Activated naive CD4-positive, alpha-beta T cell treated with anti-CD3 and anti-CD28 coated beads, Interleukin-2, amount 50 U/mL, for 72 hours (primary cell): ENCODE results near the gene CSF1. TPM values are rescaled to one million over a fixed set of nuclear protein-coding genes. Genes with fewer than 3 reads are reported as not detected.
A peak's percentile ranks its signal among the peaks of the same experiment; 100 is the strongest.
"Not testable (repeated sequence)": the region's sequence is repeated elsewhere in the genome, so short reads cannot be mapped to it uniquely, and the experiment has no call there.

Experiments
- ATAC-seq, 2 donors: fragments of 150-1000 bp; cut with Tn5 transposase; 2 replicates each; pipeline ENCODE4 v1.10.0; 2021; ENCODE audit warnings: mild to moderate bottlenecking in 2 of 2, moderate library complexity in 2 of 2
- DNase-seq, 2 donors: peaks; one replicate each; pipeline ENCODE4 v3.0.0; 2021 to 2022; ENCODE audit warnings: low spot score in 2 of 2
- H3K27ac Mint-ChIP-seq, 2 donors: one replicate each; pipeline ENCODE4 v1.8.0; 2022; ENCODE audit warnings: mild to moderate bottlenecking in 2 of 2, mixed read lengths in 2 of 2
- H3K36me3 Mint-ChIP-seq, 2 donors: one replicate each; pipeline ENCODE4 v1.8.0; 2022; ENCODE audit warnings: mixed read lengths in 2 of 2
- H3K9me3 Mint-ChIP-seq, 2 donors: one replicate each; pipeline ENCODE4 v1.8.0; 2022; ENCODE audit warnings: mixed read lengths in 2 of 2
- total RNA-seq, 2 donors: library from RNA; stranded (reverse); gene quantifications; one replicate each; pipeline ENCODE4 v1.2.3, GENCODE V29; 2022

The CSF1 gene
- total RNA-seq, 2 donors from 2014 or later: 13.7 to 19.9 TPM

GRCh38 chr1:109907190-109907774 lies 3.4 kb upstream of the CSF1 start:
- H3K36me3 Mint-ChIP-seq: peaks cover 10 to 18% of the 10 kb centered on the region in 2 donors
- ATAC-seq: no peak
- H3K9me3 Mint-ChIP-seq: peaks cover 5 to 12% of the 10 kb centered on the region in 2 donors
- DNase-seq: no peak
- H3K27ac Mint-ChIP-seq: peak overlapping the region in 1 of 2 donors; percentile 95

GRCh38 chr1:109908836-109909235 lies 1.8 kb upstream of the CSF1 start:
- no peak for ATAC-seq
- no peak for DNase-seq
- H3K9me3 Mint-ChIP-seq: peaks cover 4 to 5% of the 10 kb centered on the region in 2 donors
- H3K27ac Mint-ChIP-seq: no peak overlapping the region
- peaks cover 10 to 18% of the 10 kb centered on the region in 2 donors for H3K36me3 Mint-ChIP-seq

GRCh38 chr1:109909561-109909960 lies 1.1 kb upstream of the CSF1 start:
- peak overlapping the region in 1 of 2 donors; percentile 83 for H3K27ac Mint-ChIP-seq
- DNase-seq (no peak), ATAC-seq (no peak)
- peaks cover 10 to 18% of the 10 kb centered on the region in 2 donors for H3K36me3 Mint-ChIP-seq
- H3K9me3 Mint-ChIP-seq: peaks cover 4 to 5% of the 10 kb centered on the region in 2 donors

GRCh38 chr1:109910963-109911798 lies 532 bp downstream of the CSF1 start:
- peak; percentile 12 to 36 for ATAC-seq
- peak; percentile 28 to 58 for DNase-seq
- peaks cover 4 to 14% of the 10 kb centered on the region in 2 donors for H3K36me3 Mint-ChIP-seq
- H3K9me3 Mint-ChIP-seq: no peaks in the 10 kb centered on the region
- H3K27ac Mint-ChIP-seq: peak overlapping the region; percentile 83 to 94

- Mint-ChIP-seq H3K27ac (peak overlapping the region; percentile 81 to 83), H3K9me3 (no peaks in the 10 kb centered on the region), H3K36me3 (peaks cover 0 to 20% of the 10 kb centered on the region in 2 donors)
- ATAC-seq: peak in 1 of 2 donors; percentile 7
- no peak for DNase-seq
Observed at GRCh38 chr1:109912214-109912861, 1.7 kb downstream of the CSF1 start.

- H3K9me3 Mint-ChIP-seq: no peaks in the 10 kb centered on the region
- peaks cover 0 to 24% of the 10 kb centered on the region in 2 donors for H3K36me3 Mint-ChIP-seq
- H3K27ac Mint-ChIP-seq: peak overlapping the region; percentile 70 to 83
- DNase-seq (no peak), ATAC-seq (no peak)
Observed at GRCh38 chr1:109912873-109913272, 2.2 kb downstream of the CSF1 start.

- Mint-ChIP-seq H3K36me3 (peaks cover 3 to 29% of the 10 kb centered on the region in 2 donors), H3K27ac (peak overlapping the region in 1 of 2 donors; percentile 70), H3K9me3 (no peaks in the 10 kb centered on the region)
- DNase-seq (no peak), ATAC-seq (no peak)
Observed at GRCh38 chr1:109913360-109913879, 2.8 kb downstream of the CSF1 start.

GRCh38 chr1:109914587-109915240 lies 4.1 kb downstream of the CSF1 start:
- ATAC-seq (no peak), DNase-seq (no peak)
- Mint-ChIP-seq H3K9me3 (no peaks in the 10 kb centered on the region), H3K27ac (no peak overlapping the region), H3K36me3 (peaks cover 9 to 35% of the 10 kb centered on the region in 2 donors)

GRCh38 chr1:109917051-109917767 lies 6.6 kb downstream of the CSF1 start:
- H3K9me3 Mint-ChIP-seq: no peaks in the 10 kb centered on the region
- DNase-seq (no peak), ATAC-seq (no peak)
- peak overlapping the region in 1 of 2 donors; percentile 39 for H3K27ac Mint-ChIP-seq
- peaks cover 9 to 31% of the 10 kb centered on the region in 2 donors for H3K36me3 Mint-ChIP-seq

GRCh38 chr1:109917768-109918606 lies 7.3 kb downstream of the CSF1 start:
- Mint-ChIP-seq H3K27ac (peak overlapping the region; percentile 15 to 32), H3K36me3 (peaks cover 13 to 38% of the 10 kb centered on the region in 2 donors), H3K9me3 (no peaks in the 10 kb centered on the region)
- DNase-seq (no peak), ATAC-seq (no peak)

GRCh38 chr1:109918671-109919070 lies 8.0 kb downstream of the CSF1 start:
- peaks cover 14 to 41% of the 10 kb centered on the region in 2 donors for H3K36me3 Mint-ChIP-seq
- peak overlapping the region in 1 of 2 donors; percentile 32 for H3K27ac Mint-ChIP-seq
- no peaks in the 10 kb centered on the region for H3K9me3 Mint-ChIP-seq
- ATAC-seq (no peak), DNase-seq (no peak)

GRCh38 chr1:109919303-109919702 lies 8.7 kb downstream of the CSF1 start:
- ATAC-seq (no peak), DNase-seq (no peak)
- Mint-ChIP-seq H3K27ac (no peak overlapping the region), H3K36me3 (peaks cover 14 to 46% of the 10 kb centered on the region in 2 donors), H3K9me3 (no peaks in the 10 kb centered on the region)

- ATAC-seq, DNase-seq, H3K27ac Mint-ChIP-seq, H3K9me3 Mint-ChIP-seq: not testable (repeated sequence)
- H3K36me3 Mint-ChIP-seq: peaks cover 20 to 52% of the 10 kb centered on the region in 2 donors
Observed at GRCh38 chr1:109920391-109920790, 9.7 kb downstream of the CSF1 start.

GRCh38 chr1:109922326-109922725 lies 11.7 kb downstream of the CSF1 start:
- DNase-seq: no peak
- Mint-ChIP-seq H3K36me3 (peaks cover 37 to 57% of the 10 kb centered on the region in 2 donors), H3K9me3 (peaks cover 0 to 4% of the 10 kb centered on the region in 2 donors), H3K27ac (no peak overlapping the region)
- no peak for ATAC-seq
